22Rv1 (cell line): ENCODE results near the gene GLT6D1.

Source experiments
- H3K27ac ChIP-seq: fragments of 450-650 bp; 2 replicates; pipeline ENCODE4 v1.5.1; 2017
- ZFX ChIP-seq: fragments of 450-650 bp; IDR thresholded peaks from 2 replicates; pipeline ENCODE4 v1.6.1; 2017; ENCODE audit warnings: antibody characterized with exemption, borderline replicate concordance
- TF ChIP-seq, protein P1 (sequence below): fragments of 450-650 bp; IDR thresholded peaks from 2 replicates; pipeline ENCODE4 v1.5.1; 2017; ENCODE audit warnings: mild to moderate bottlenecking

The GLT6D1 gene

DNA sequence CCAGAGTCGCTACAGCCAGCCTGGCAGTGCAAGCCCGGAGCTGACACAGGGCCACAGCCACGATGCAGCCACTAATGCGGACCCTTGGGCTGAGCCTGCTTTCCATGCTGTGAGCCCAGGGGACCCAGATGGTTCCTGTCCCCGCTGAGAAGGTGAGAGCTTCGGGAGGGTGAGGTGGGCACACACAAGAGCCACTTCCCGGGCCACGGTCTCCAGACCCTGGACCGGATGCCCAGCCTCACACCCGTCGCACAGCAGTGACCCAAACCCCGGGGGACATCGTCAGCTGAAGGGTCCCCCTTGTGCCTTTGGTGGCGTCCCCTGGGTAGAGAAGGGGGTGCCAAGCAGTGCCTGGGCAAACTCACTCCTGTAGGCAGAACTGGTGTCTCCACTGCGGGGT is 64.4 kb downstream of the GLT6D1 start:
- TF ChIP-seq, protein P1, sequence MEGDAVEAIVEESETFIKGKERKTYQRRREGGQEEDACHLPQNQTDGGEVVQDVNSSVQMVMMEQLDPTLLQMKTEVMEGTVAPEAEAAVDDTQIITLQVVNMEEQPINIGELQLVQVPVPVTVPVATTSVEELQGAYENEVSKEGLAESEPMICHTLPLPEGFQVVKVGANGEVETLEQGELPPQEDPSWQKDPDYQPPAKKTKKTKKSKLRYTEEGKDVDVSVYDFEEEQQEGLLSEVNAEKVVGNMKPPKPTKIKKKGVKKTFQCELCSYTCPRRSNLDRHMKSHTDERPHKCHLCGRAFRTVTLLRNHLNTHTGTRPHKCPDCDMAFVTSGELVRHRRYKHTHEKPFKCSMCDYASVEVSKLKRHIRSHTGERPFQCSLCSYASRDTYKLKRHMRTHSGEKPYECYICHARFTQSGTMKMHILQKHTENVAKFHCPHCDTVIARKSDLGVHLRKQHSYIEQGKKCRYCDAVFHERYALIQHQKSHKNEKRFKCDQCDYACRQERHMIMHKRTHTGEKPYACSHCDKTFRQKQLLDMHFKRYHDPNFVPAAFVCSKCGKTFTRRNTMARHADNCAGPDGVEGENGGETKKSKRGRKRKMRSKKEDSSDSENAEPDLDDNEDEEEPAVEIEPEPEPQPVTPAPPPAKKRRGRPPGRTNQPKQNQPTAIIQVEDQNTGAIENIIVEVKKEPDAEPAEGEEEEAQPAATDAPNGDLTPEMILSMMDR, result no peak
- no peak for TF ChIP-seq ZFX
- H3K27ac ChIP-seq, result no peak overlapping the region

DNA sequence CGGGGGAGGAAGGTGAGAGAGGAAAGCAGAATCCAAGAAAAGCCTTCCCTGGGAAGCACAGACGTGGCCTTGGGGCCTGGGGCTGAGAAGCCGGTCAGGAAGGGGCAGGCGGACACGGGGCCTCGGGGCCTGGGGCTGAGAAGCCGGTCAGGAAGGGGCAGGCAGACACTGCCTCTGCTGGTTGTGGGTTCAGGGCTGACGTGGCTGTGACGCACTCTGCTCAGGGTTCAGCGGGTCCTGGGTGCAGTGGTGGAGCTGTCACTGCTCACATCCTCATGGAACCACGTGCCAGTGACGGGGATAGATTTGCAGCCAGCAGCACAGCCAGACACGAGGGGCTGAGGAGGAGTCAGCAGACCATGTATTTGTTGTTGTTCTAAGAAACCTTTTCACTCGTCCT is 65.0 kb downstream of the GLT6D1 start:
- TF ChIP-seq, protein P1, result no peak
- no peak for TF ChIP-seq ZFX
- no peak overlapping the region for H3K27ac ChIP-seq
